ENCODE data around the gene LINS1. TPM values are rescaled to one million over a fixed set of nuclear protein-coding genes. Genes with fewer than 3 reads are reported as not detected.

The LINS1 gene
- total RNA-seq, 6 experiments from 2014 or later = 4.5 to 8.6 (median 5.1) TPM

- peak in 1 of 4 donors; percentile 38 for ATAC-seq
- intact Hi-C loops (cut with DNase I) = no loop called here
- Histone ChIP-seq H3K4me1 (no peaks in the 10 kb centered on the region), H3K36me3 (no peaks in the 10 kb centered on the region), H3K4me3 (no peak overlapping the region), H3K27me3 (no peaks in the 10 kb centered on the region), H3K27ac (no peak overlapping the region), H3K9me3 (no peaks in the 10 kb centered on the region)
- TF ChIP-seq CTCF (IDR thresholded peaks at IDR 0.05) (no peak), POLR2A (IDR thresholded peaks at IDR 0.05) (no peak)
- DNase-seq = no peak
- no CpG with 5 or more reads among the region's 57 CpGs for WGBS (ENCODE audit: insufficient coverage, low coverage, low lambda C conversion rate, missing lambda C conversion rate)
These were observed 57.6 kb downstream of the LINS1 start for GRCh38 chr15:100544338-100544841.

GRCh38 chr15:100542290-100542689 lies 59.7 kb downstream of the LINS1 start:
- TF ChIP-seq CTCF (IDR thresholded peaks at IDR 0.05) = no peak
- Histone ChIP-seq H3K4me3 (no peak overlapping the region), H3K27me3 (no peaks in the 10 kb centered on the region), H3K9me3 (no peaks in the 10 kb centered on the region), H3K27ac (no peak overlapping the region), H3K36me3 (no peaks in the 10 kb centered on the region), H3K4me1 (no peaks in the 10 kb centered on the region)
- WGBS (ENCODE audit: insufficient coverage, low coverage, low lambda C conversion rate, missing lambda C conversion rate) = 96% methylated on average over 6 of the region's 6 CpGs
- no peak for ATAC-seq
- no peak for DNase-seq
- intact Hi-C loops (cut with DNase I) = no loop called here

GRCh38 chr15:100537331-100537730 lies 64.7 kb downstream of the LINS1 start:
- Histone ChIP-seq H3K4me3 (no peak overlapping the region), H3K9me3 (no peaks in the 10 kb centered on the region), H3K4me1 (no peaks in the 10 kb centered on the region), H3K27ac (no peak overlapping the region), H3K36me3 (no peaks in the 10 kb centered on the region), H3K27me3 (no peaks in the 10 kb centered on the region)
- peak in 3 of 4 donors; percentile 38 to 60 (median 55) for ATAC-seq
- no peak for TF ChIP-seq CTCF (IDR thresholded peaks at IDR 0.05)
- TF ChIP-seq POLR2A (IDR thresholded peaks at IDR 0.05) = no peak
- WGBS (ENCODE audit: insufficient coverage, low coverage, low lambda C conversion rate, missing lambda C conversion rate) = 15% methylated on average over 2 of the region's 2 CpGs
- intact Hi-C loops (cut with DNase I) = no loop called here
- DNase-seq = no peak

GRCh38 chr15:100536733-100537132 lies 65.3 kb downstream of the LINS1 start:
- TF ChIP-seq CTCF (IDR thresholded peaks at IDR 0.05) = no peak
- no peak for TF ChIP-seq POLR2A (IDR thresholded peaks at IDR 0.05)
- Histone ChIP-seq H3K9me3 (no peaks in the 10 kb centered on the region), H3K36me3 (no peaks in the 10 kb centered on the region), H3K27me3 (no peaks in the 10 kb centered on the region), H3K27ac (no peak overlapping the region), H3K4me3 (no peak overlapping the region), H3K4me1 (no peaks in the 10 kb centered on the region)
- ATAC-seq = no peak
- DNase-seq = no peak
- intact Hi-C loops (cut with DNase I) = no loop called here

- Histone ChIP-seq H3K4me3 (no peak overlapping the region), H3K9me3 (no peaks in the 10 kb centered on the region), H3K27me3 (no peaks in the 10 kb centered on the region), H3K4me1 (no peaks in the 10 kb centered on the region), H3K36me3 (no peaks in the 10 kb centered on the region), H3K27ac (no peak overlapping the region)
- intact Hi-C loops (cut with DNase I) = no loop called here
- TF ChIP-seq POLR2A (IDR thresholded peaks at IDR 0.05) (no peak), CTCF (IDR thresholded peaks at IDR 0.05) (no peak)
- ATAC-seq (no peak), DNase-seq (no peak)
- 20% methylated on average over 1 of the region's 1 CpG for WGBS (ENCODE audit: insufficient coverage, low coverage, low lambda C conversion rate, missing lambda C conversion rate)
These were observed 68.1 kb downstream of the LINS1 start for GRCh38 chr15:100533886-100534285.
